Measurements from ENCODE around the gene ERBB4.
"Not testable (repeated sequence)": the region's sequence is repeated elsewhere in the genome, so short reads cannot be mapped to it uniquely, and the experiment has no call there.

ERBB4 gene

DNA sequence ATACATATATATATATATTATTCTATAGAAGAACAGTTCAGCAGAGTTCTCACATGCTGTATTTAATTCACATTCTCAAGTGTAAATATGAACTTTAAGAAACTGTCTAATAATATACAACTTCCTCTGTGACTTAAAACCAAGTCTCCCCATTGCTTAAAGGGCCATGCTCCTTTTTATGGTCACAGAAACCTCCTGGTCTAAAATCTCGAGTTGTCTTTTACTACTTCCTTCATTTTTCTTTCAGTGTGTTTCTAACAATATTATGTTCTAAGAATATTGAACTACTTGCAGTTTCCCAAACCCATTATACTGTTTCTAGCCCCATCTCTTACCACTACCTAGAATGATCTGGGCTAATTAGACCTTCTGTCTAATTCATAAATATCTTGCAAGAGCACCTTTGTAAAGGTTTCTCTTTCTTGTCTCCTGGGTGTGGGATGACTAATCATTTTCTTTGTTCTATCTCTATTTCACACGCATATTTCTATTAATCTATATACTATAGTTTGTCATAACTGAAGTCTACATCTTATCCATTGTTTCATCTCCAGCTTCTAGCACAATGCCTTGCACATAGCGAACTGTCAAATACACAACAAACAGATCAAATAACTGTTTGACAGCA is 48.8 kb downstream of the ERBB4 start:
- Mint-ChIP-seq H3K9me3 (no peaks in the 10 kb centered on the region), H3K27ac (no peak overlapping the region), H3K4me1 (ENCODE audit: low read depth) (no peaks in the 10 kb centered on the region), H3K27me3 (no peaks in the 10 kb centered on the region), H3K4me3 (no peak overlapping the region), H3K36me3 (ENCODE audit: low read depth) (no peaks in the 10 kb centered on the region)
- no peak for DNase-seq

DNA sequence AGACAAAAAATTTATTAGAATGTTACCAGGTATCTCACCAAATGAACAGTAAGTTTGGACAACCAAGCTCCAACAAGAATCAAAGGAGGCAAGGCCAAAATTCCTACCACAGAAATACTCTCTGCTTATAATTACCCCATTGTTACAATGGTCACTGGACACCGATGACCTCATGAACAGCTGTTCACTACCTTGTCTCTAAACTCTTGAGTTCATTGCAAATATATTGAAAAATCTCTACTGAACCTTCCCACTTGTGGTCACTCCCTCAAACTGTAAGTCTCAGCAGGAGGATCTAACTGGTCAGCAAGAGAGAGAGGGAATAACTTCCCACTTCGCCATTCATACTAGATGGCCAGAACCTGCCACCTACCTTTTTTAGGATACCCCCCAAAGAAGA is 50.0 kb downstream of the ERBB4 start:
- no peaks in the 10 kb centered on the region for H3K9me3 Mint-ChIP-seq
- H3K4me1 Mint-ChIP-seq (ENCODE audit: low read depth): no peaks in the 10 kb centered on the region
- H3K4me3 Mint-ChIP-seq: no peak overlapping the region
- no peak for DNase-seq
- H3K27me3 Mint-ChIP-seq: no peaks in the 10 kb centered on the region
- no peak overlapping the region for H3K27ac Mint-ChIP-seq
- H3K36me3 Mint-ChIP-seq (ENCODE audit: low read depth): no peaks in the 10 kb centered on the region

DNA sequence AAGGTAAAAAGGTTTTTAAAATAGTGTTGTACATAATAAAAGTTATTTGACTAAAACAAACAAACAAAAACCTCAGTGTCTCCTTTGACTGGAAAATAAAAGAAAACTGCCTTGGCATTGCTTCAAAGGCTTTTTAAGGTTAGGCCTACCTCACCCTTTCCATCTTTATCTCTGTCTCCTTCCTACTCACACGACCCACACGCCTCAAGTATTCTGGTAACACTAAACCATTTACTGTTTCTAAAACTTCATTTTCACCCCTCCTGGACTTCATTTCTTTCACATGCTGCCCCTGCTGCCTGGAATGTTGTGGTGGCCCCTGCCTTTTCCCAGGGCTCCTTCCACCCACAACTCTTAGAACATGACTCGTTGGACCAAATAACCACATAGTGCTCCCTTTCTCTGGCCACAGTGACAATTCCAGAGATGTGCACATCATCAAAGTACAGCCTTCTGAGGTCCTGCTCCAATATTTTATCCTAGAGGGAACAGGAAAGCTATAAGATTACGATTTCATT is 54.0 kb downstream of the ERBB4 start:
- Mint-ChIP-seq H3K4me3 (no peak overlapping the region), H3K27me3 (no peaks in the 10 kb centered on the region), H3K27ac (no peak overlapping the region), H3K9me3 (no peaks in the 10 kb centered on the region), H3K4me1 (ENCODE audit: low read depth) (no peaks in the 10 kb centered on the region), H3K36me3 (ENCODE audit: low read depth) (no peaks in the 10 kb centered on the region)
- no peak for DNase-seq

DNA sequence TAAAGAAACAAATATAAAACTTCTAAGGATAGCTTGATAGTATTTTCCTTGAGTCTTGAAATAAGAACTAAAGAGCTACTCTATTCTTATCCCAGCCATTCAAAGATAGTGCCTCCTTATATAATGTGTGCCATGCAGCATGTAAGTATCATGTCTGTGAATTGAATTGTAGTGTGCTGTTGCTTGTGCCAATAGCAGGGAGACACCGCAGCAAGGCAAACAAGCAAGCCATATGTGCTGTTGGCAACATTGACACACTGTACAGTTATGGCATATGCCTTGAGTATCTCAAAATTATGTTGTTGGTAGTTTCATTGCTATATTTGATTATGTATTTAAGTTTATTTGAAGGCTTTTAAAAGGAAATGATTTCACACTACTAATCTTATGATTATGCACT is 58.2 kb downstream of the ERBB4 start:
- no peak for DNase-seq
- no peaks in the 10 kb centered on the region for H3K36me3 Mint-ChIP-seq (ENCODE audit: low read depth)
- H3K4me1 Mint-ChIP-seq (ENCODE audit: low read depth): no peaks in the 10 kb centered on the region
- H3K27ac Mint-ChIP-seq: no peak overlapping the region
- no peak overlapping the region for H3K4me3 Mint-ChIP-seq
- H3K9me3 Mint-ChIP-seq: no peaks in the 10 kb centered on the region
- H3K27me3 Mint-ChIP-seq: no peaks in the 10 kb centered on the region

DNA sequence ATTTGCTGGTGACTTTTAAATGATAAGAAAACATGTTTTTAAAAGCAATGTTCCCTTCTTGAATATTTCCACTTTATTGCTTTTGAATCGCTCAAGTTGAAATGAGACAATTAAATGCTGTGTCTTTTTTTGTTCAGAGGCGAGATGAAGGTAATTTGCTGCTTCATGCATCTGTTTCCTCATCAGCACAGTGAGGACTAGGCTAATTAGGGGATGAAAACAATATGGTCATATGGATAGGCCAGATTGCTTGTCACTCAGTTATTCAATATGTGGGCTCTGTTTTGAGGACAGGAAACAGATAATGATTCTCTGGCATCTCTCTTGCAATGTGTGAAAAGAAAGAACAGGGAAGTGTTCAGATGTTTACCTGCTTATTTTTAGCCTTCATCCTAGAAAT is 61.0 kb downstream of the ERBB4 start:
- Mint-ChIP-seq H3K27ac (no peak overlapping the region), H3K27me3 (no peaks in the 10 kb centered on the region), H3K4me1 (ENCODE audit: low read depth) (no peaks in the 10 kb centered on the region), H3K9me3 (no peaks in the 10 kb centered on the region), H3K36me3 (ENCODE audit: low read depth) (no peaks in the 10 kb centered on the region), H3K4me3 (no peak overlapping the region)
- no peak for DNase-seq

DNA sequence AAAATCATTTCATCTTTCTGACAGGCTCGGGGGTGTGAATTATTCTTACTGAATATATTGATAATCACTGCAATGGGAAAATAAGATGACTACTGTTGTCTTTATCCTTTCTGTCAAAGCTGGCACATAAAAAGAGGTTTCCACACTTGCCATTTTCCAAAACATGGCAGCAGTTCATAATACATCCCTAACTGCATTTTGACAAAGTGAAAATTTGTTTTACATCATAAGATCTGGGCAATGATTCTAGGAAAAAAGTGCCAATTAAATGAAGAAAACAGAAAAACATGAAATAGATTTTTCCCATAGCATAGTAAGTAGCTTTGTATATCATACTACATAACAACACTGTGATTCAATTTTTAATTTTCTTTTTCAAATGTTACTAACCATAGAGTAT is 65.4 kb downstream of the ERBB4 start:
- Mint-ChIP-seq H3K9me3 (no peaks in the 10 kb centered on the region), H3K36me3 (ENCODE audit: low read depth) (no peaks in the 10 kb centered on the region), H3K27me3 (no peaks in the 10 kb centered on the region), H3K27ac (no peak overlapping the region), H3K4me1 (ENCODE audit: low read depth) (no peaks in the 10 kb centered on the region), H3K4me3 (no peak overlapping the region)
- no peak for DNase-seq

DNA sequence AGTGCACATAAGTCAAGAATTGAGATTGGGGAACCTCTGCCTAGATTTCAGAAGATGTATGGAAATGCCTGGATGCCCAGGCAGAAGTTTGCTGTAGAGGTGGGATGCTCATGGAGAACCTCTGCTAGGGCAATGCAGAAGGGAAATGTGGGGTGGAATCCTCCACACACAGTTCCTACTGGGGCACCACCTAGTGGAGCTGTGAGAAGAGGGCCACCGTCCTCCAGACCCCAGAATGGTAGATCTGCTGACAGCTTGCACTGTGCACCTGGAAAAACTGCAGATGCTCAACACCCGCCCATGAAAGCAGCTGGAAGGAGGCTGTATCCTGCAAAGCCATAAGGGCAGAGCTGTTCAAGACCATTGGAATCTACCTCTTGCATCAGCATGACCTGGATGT is 71.1 kb downstream of the ERBB4 start:
- H3K27ac Mint-ChIP-seq; H3K4me3 Mint-ChIP-seq; H3K4me1 Mint-ChIP-seq (ENCODE audit: low read depth); H3K27me3 Mint-ChIP-seq; H3K36me3 Mint-ChIP-seq (ENCODE audit: low read depth); DNase-seq; H3K9me3 Mint-ChIP-seq: not testable (repeated sequence)

DNA sequence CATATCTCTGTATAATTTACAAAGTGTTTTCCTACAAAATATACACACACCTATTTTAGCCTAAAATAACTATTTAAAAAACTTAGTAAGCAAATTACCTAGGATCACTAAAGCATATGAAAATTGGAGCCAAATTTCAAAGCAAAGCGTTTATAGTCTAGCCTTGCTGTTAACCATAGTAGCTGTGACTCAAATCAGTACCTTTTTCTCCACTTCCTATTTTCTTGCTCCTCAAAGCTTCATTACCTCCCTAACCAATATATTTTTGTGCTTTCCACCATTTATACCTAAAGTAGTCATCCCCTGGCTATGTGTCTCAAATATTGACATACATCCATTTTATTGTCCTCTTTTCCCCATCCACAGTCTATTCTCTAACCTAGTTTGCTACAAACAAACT is 73.1 kb downstream of the ERBB4 start:
- DNase-seq: no peak
- no peaks in the 10 kb centered on the region for H3K4me1 Mint-ChIP-seq (ENCODE audit: low read depth)

DNA sequence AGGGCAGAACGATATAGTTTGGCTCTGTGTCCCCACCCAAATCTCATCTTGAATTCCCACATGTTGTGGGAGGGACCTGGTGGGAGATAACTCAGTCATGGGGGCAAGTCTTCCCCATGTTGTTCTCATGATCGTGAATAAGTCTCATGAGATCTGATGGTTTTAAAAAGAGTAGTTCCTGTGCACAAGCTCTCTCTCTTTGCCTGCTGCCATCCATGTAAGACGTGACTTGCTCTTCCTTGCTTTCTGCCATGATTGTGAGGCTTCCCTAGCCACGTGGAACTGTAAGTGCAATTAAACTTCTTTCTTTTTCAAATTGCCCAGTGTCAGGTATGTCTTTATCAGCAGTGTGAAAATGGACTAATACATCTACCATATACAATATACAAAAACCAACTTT is 76.9 kb downstream of the ERBB4 start:
- not testable (repeated sequence) for H3K27ac Mint-ChIP-seq; H3K9me3 Mint-ChIP-seq; H3K4me3 Mint-ChIP-seq; DNase-seq; H3K4me1 Mint-ChIP-seq (ENCODE audit: low read depth); H3K27me3 Mint-ChIP-seq; H3K36me3 Mint-ChIP-seq (ENCODE audit: low read depth)

More for the DNA sequence above, 73.1 kb downstream of the ERBB4 start:
- no peak overlapping the region for H3K4me3 Mint-ChIP-seq
- H3K27me3 Mint-ChIP-seq: no peaks in the 10 kb centered on the region
- H3K36me3 Mint-ChIP-seq (ENCODE audit: low read depth): no peaks in the 10 kb centered on the region
- no peak overlapping the region for H3K27ac Mint-ChIP-seq
- H3K9me3 Mint-ChIP-seq: peaks cover 10% of the 10 kb centered on the region

DNA sequence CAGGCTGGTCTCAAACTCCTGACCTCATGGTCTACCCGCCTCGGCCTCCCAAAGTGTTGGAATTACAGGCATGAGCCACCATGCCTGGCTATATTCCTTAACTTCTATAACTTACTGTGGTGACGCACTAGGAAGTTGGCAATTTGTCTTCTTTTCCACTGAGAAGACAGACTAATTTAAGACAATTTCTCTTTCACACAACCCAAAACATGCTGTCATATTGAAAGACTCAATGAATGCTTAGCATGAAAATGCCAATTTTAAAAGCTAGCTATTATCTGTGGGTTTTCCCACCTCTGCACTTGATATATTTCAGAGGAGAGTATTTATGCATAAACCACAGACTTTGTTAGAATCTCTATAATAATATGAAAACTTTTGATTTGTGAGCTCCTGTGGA is 84.5 kb downstream of the ERBB4 start:
- Mint-ChIP-seq H3K4me3 (no peak overlapping the region), H3K4me1 (ENCODE audit: low read depth) (no peaks in the 10 kb centered on the region)

DNA sequence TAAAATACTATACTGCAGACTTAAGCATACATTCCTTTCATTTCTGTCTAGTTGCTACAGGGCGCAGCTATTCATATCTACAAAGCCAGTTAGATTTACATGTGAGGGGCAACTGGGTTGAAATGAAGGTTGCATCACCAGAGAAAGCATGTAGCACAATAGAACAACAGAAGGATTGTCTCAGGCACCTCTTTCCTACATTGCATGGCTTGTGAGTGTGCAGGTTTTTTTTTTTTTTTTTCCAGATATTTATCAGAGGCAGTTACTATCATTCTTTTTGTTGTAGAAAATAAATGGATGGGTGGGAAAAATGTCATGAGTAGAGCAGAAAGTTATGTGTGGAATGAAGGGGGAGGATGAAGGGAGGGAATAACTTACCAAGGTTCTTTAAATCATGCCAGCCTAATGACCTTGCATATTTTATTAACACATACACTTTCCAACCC is 86.8 kb downstream of the ERBB4 start:
- Mint-ChIP-seq H3K4me1 (ENCODE audit: low read depth) (no peaks in the 10 kb centered on the region), H3K9me3 (no peaks in the 10 kb centered on the region), H3K27ac (no peak overlapping the region), H3K27me3 (no peaks in the 10 kb centered on the region), H3K36me3 (ENCODE audit: low read depth) (no peaks in the 10 kb centered on the region), H3K4me3 (no peak overlapping the region)
- DNase-seq: no peak

More for the DNA sequence above, 84.5 kb downstream of the ERBB4 start:
- no peaks in the 10 kb centered on the region for H3K9me3 Mint-ChIP-seq
- no peak for DNase-seq
- no peaks in the 10 kb centered on the region for H3K27me3 Mint-ChIP-seq
- no peaks in the 10 kb centered on the region for H3K36me3 Mint-ChIP-seq (ENCODE audit: low read depth)
- H3K27ac Mint-ChIP-seq: no peak overlapping the region

DNA sequence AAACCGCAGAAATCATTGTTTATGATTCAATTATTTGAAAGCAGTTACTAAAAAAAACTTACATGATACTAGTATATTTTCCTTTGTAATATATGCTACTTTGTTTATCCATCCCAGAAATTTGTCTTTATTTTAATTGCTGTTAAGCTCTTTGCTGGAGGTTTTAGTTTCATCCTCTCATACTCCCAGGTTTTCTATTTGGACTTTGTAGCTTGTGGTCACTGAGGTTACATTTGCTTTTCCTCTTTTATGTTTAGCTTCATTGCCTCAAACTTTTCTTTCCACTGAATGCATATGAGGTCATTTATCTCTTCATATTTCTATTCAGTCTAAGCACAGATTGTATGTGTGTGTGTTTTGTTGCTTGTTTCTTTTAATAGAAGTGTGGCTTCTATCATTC is 89.9 kb downstream of the ERBB4 start:
- DNase-seq: no peak
- Mint-ChIP-seq H3K27ac (no peak overlapping the region), H3K9me3 (no peaks in the 10 kb centered on the region), H3K4me3 (no peak overlapping the region), H3K36me3 (ENCODE audit: low read depth) (no peaks in the 10 kb centered on the region), H3K4me1 (ENCODE audit: low read depth) (no peaks in the 10 kb centered on the region), H3K27me3 (no peaks in the 10 kb centered on the region)

DNA sequence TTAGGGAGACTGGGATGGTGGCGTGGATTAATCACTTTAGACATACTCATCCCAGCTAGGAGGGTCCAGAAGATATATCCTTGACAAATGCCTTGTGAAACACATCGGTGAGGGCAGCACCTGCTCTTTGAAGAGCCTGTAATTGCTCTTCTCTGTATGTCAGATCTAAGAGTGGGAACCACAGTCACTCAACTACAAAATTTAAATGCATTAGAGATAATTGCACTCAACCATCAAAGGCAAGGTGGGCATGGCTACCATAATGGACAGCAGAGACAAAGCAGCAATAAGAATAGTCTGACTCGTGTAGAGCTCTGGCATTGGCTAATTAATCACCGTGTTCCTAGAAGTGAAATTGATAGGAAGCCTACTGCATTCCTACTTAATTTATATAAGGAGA is 96.8 kb downstream of the ERBB4 start:
- Mint-ChIP-seq H3K36me3 (ENCODE audit: low read depth) (no peaks in the 10 kb centered on the region), H3K9me3 (peaks cover 11% of the 10 kb centered on the region), H3K4me1 (ENCODE audit: low read depth) (no peaks in the 10 kb centered on the region), H3K27ac (no peak overlapping the region), H3K27me3 (no peaks in the 10 kb centered on the region), H3K4me3 (no peak overlapping the region)
- no peak for DNase-seq

DNA sequence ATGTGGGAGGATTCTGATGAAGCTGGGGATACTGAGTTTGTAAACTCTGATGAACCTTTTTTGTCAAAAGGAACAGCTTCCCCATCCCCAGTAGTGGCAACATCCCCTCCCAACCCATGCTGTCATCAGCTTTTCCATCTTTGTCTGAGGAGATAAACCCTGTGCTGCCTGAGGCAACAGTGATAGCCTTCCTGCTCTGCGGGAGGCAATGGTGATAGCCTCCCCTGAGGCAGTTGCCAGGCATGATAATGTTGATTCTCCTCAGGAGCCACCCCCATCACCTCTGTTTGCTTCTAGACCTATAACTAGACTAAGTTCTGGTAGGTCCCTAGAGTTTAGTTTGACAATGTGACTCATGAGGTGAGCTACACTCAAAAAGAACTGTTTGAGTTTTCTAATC is 97.5 kb downstream of the ERBB4 start:
- Mint-ChIP-seq H3K9me3 (peaks cover 11% of the 10 kb centered on the region), H3K27me3 (no peaks in the 10 kb centered on the region), H3K4me1 (ENCODE audit: low read depth) (no peaks in the 10 kb centered on the region), H3K4me3 (no peak overlapping the region), H3K27ac (no peak overlapping the region), H3K36me3 (ENCODE audit: low read depth) (no peaks in the 10 kb centered on the region)
- DNase-seq: no peak

DNA sequence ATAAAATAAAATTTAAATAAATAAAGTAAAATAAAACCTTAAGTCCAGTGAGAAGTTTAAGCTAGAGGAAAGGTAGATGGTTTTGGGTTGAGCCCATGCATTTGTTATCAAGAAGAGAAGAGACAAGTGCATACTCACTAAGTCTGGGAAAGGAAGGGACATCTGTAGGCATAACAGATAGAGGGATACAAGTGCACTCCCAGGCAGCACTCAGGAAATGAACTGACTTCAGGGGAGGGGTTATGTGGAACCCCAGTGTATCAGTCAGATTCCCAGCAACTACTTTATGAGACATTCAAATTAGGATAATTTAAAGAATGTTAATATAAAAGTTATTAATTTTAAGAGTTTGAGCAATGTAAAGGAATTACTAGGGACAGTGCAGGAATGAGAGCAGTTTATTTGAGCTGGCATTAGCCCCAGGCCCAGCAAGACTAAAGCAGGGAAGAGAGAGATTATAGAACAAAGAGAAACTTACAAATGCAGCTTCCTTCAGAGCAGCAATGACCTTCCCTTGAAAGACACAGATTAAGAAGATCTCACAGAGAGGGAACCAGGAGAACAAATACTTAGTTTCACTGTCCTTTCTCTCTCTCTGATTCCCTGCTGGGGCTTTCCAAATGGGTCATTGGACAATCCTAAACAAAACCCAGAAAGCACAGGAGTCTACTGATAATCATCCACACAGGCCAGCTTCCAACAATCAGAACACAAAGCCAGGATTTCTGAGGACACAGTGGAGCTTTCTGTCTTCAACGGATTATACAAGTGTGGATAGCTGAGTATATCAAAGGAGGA is 109.7 kb downstream of the ERBB4 start:
- peaks cover 2% of the 10 kb centered on the region for H3K9me3 Mint-ChIP-seq
- H3K27me3 Mint-ChIP-seq: no peaks in the 10 kb centered on the region
- no peaks in the 10 kb centered on the region for H3K36me3 Mint-ChIP-seq (ENCODE audit: low read depth)
- no peaks in the 10 kb centered on the region for H3K4me1 Mint-ChIP-seq (ENCODE audit: low read depth)
- H3K27ac Mint-ChIP-seq: no peak overlapping the region
- no peak for DNase-seq
- H3K4me3 Mint-ChIP-seq: no peak overlapping the region

All from activated T-cell treated with anti-CD3 and anti-CD28 coated beads, Interleukin-2, amount 50 U/mL, for 24 hours (primary cell).